ACC112 (cell line): ENCODE data around the gene CD86.
A peak's percentile ranks its signal among the peaks of the same experiment; 100 is the strongest.
"Not testable (repeated sequence)": the region's sequence is repeated elsewhere in the genome, so short reads cannot be mapped to it uniquely, and the experiment has no call there.

Experiments used
- H2AFZ ChIP-seq: fragments of 200-600 bp; sonication (generic); one replicate; pipeline ENCODE4 v1.6.0; 2017; ENCODE audit warnings: antibody characterized with exemption, low read length; ENCODE audit not compliant: unreplicated experiment
- H3K27ac ChIP-seq: fragments of 200-600 bp; sonication (generic); 2 replicates; pipeline ENCODE4 v1.5.1; 2014; ENCODE audit warnings: low read depth, mild to moderate bottlenecking, antibody characterized with exemption, low read length, moderate library complexity
- H3K27me3 ChIP-seq: fragments of 200-600 bp; sonication (generic); 2 replicates; pipeline ENCODE4 v1.6.1; 2014; ENCODE audit warnings: mild to moderate bottlenecking, antibody characterized with exemption, low read length, moderate library complexity, mixed read lengths; ENCODE audit not compliant: insufficient read depth
- H3K36me3 ChIP-seq: fragments of 200-600 bp; sonication (generic); 2 replicates; pipeline ENCODE4 v1.6.1; 2016; ENCODE audit warnings: mild to moderate bottlenecking, antibody characterized with exemption, low read length, moderate library complexity, mixed read lengths; ENCODE audit not compliant: insufficient read depth
- H3K4me1 ChIP-seq: fragments of 200-600 bp; sonication (generic); one replicate; pipeline ENCODE4 v1.6.1; 2016; ENCODE audit warnings: low read length, mixed read lengths; ENCODE audit not compliant: insufficient read depth, unreplicated experiment, control insufficient read depth
- H3K4me3 ChIP-seq: fragments of 200-600 bp; sonication (generic); 2 replicates; pipeline ENCODE4 v1.5.1; 2014; ENCODE audit warnings: mild to moderate bottlenecking, low read depth, low read length
- H3K79me2 ChIP-seq: fragments of 200-600 bp; sonication (generic); one replicate; pipeline ENCODE4 v1.6.0; 2016; ENCODE audit warnings: low read length; ENCODE audit not compliant: control insufficient read depth, unreplicated experiment, insufficient read depth

Gene CD86

DNA sequence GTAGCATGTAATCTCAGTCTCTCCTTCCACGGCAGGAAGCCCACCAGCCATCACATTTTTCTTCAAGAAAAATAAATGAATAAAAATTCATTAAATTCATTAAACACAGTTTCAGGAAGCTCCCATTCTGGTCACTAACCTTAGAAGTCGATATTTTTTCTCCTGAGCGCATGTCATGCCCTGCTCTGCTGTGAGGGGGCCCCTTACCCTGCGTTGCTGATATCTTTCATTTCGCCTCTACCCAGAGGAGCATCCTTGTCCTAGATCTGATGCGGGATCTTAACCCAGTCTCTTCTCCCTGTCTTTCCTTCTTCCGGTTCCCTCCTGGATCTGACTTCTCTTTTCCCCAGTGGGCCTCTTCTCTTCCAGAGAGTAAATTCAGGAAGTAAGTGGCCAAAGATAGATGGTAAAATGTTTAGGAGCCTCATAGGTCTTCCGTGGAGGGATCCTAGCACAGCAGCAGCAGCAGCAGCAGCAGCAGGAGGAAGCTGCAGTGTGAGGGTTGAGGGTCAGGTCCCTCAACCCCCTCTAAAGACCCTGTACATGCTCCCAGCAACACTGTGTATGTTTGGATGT lies 31.7 kb upstream of the CD86 start:
- Histone ChIP-seq H3K27ac (no peak overlapping the region), H3K79me2 (no peaks in the 10 kb centered on the region), H2AFZ (no peak overlapping the region), H3K27me3 (peaks cover 39% of the 10 kb centered on the region), H3K36me3 (no peaks in the 10 kb centered on the region), H3K4me3 (no peak overlapping the region), H3K4me1 (no peaks in the 10 kb centered on the region)

DNA sequence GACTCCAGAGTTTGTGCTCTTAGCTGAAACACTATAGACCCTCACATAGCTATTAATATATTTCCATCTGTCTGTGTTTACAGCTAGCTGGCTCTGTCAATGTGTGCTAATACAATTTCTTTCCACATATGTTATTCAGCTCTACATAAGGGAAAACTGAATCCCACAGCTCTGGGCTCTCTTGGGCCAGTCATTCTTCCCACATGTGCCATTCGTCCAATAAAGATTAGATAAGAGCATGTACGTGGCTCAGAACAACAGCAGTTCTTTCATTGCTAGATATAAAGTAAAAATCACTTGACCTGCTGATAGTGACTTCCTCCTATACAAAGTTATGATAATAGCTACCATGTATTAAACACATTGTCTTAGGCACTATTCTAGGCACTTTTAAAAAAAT lies 30.4 kb upstream of the CD86 start:
- Histone ChIP-seq H2AFZ (no peak overlapping the region), H3K4me1 (no peaks in the 10 kb centered on the region), H3K79me2 (no peaks in the 10 kb centered on the region), H3K4me3 (no peak overlapping the region), H3K27ac (no peak overlapping the region), H3K27me3 (peaks cover 38% of the 10 kb centered on the region), H3K36me3 (no peaks in the 10 kb centered on the region)

- Histone ChIP-seq H3K27me3 (peaks cover 33% of the 10 kb centered on the region), H3K4me3 (no peak overlapping the region), H3K79me2 (no peaks in the 10 kb centered on the region), H3K36me3 (no peaks in the 10 kb centered on the region), H3K4me1 (no peaks in the 10 kb centered on the region), H3K27ac (no peak overlapping the region), H2AFZ (no peak overlapping the region)
Observed at GRCh38 chr3:122025296-122025695, 29.9 kb upstream of the CD86 start.

DNA sequence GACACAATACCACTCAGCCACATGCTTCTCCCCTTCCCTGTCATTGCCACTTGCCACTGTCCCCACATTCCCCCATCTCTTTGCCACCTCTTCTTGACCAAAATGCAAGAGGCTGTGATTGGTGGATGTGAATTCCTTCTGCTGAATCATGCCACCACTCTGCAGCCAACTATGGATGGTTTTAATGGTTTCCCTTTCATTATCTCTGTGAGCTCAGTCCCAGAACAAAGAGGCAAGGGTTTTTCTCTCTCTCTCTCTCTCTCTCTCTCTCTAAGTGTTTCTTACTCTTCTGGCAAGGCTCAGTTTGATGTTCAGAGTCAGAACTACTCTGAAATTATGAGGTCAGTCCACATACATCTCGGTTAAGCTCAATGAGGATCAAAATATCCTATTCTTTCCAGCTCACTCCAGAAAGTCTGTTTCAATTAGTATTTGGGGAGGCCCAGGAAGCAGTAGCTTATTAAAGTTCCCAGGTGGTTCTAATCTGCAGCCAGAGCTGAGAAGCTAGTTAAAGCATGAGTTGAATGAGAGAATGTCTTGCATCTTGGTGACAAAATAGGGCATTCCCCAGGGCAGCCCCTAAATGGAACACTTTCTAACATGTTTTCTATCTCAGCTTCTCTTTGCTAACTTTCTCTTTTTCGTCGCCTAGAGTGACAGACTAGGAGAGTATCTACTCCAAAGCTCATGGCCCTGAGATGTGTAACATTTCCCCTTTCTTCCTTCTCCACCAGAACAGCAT lies 24.6 kb upstream of the CD86 start:
- no peak overlapping the region for H2AFZ ChIP-seq
- H3K36me3 ChIP-seq: no peaks in the 10 kb centered on the region
- H3K4me1 ChIP-seq: no peaks in the 10 kb centered on the region
- no peak overlapping the region for H3K27ac ChIP-seq
- no peaks in the 10 kb centered on the region for H3K79me2 ChIP-seq
- H3K4me3 ChIP-seq: 0 out of 2 replicates have a peak overlapping the region, but pooled peaks have one; percentile 8
- H3K27me3 ChIP-seq: 0 out of 2 replicates have a peak, but pooled peaks cover 3% of the 10 kb centered on the region

- H3K27me3 ChIP-seq: 0 out of 2 replicates have a peak, but pooled peaks cover 3% of the 10 kb centered on the region
- H3K79me2 ChIP-seq: no peaks in the 10 kb centered on the region
- H2AFZ ChIP-seq: no peak overlapping the region
- no peaks in the 10 kb centered on the region for H3K4me1 ChIP-seq
- H3K4me3 ChIP-seq: no peak overlapping the region
- H3K36me3 ChIP-seq: no peaks in the 10 kb centered on the region
- no peak overlapping the region for H3K27ac ChIP-seq
Observed at GRCh38 chr3:122031123-122031468, 24.1 kb upstream of the CD86 start.

GRCh38 chr3:122032531-122032930 lies 22.6 kb upstream of the CD86 start:
- H3K4me3 ChIP-seq: no peak overlapping the region
- 0 out of 2 replicates have a peak, but pooled peaks cover 3% of the 10 kb centered on the region for H3K27me3 ChIP-seq
- H3K27ac ChIP-seq: no peak overlapping the region
- no peak overlapping the region for H2AFZ ChIP-seq
- no peaks in the 10 kb centered on the region for H3K4me1 ChIP-seq
- H3K36me3 ChIP-seq: no peaks in the 10 kb centered on the region
- no peaks in the 10 kb centered on the region for H3K79me2 ChIP-seq

DNA sequence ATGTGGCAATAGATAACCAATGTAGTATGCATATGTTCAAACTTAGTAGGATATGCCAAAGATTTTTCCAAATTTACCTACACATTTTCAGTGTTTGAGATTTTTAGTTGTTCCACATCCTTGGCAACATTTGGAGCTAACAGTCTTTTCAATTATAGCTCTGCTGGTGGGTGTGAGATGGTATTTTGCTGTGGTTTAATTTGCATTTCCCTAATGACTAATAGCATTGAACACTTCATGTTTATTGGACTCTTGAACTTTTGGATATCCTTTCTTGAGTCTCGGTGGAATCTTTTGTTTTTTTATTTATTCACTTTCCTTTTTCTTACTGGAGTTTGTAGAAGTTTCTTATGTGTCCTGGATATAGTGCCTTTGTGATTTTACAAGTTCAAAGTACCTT lies 22.1 kb upstream of the CD86 start:
- no peak overlapping the region for H3K27ac ChIP-seq
- H2AFZ ChIP-seq: no peak overlapping the region
- H3K36me3 ChIP-seq: no peaks in the 10 kb centered on the region
- H3K4me1 ChIP-seq: no peaks in the 10 kb centered on the region
- H3K27me3 ChIP-seq: 0 out of 2 replicates have a peak, but pooled peaks cover 3% of the 10 kb centered on the region
- no peak overlapping the region for H3K4me3 ChIP-seq
- H3K79me2 ChIP-seq: no peaks in the 10 kb centered on the region

DNA sequence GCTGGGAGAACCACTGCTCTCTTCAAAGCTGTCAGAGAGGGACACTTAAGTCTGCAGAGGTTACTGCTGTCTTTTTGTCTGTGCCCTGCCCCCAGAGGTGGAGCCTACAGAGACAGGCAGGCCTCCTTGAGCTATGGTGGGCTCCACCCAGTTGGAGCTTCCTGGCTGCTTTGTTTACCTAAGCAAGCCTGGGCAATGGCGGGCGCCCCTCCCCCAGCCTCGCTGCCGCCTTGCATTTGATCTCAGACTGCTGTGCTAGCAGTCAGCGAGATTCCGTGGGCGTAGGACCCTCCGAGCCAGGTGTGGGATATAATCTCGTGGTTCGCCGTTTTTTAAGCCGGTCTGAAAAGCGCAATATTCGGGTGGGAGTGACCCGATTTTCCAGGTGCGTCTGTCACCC lies 7.9 kb upstream of the CD86 start:
- H3K36me3 ChIP-seq, H2AFZ ChIP-seq, H3K4me1 ChIP-seq, H3K27ac ChIP-seq, H3K27me3 ChIP-seq, H3K4me3 ChIP-seq, H3K79me2 ChIP-seq: not testable (repeated sequence)

- H2AFZ ChIP-seq: not testable (repeated sequence)
Observed at GRCh38 chr3:122047773-122048172, 7.4 kb upstream of the CD86 start.

DNA sequence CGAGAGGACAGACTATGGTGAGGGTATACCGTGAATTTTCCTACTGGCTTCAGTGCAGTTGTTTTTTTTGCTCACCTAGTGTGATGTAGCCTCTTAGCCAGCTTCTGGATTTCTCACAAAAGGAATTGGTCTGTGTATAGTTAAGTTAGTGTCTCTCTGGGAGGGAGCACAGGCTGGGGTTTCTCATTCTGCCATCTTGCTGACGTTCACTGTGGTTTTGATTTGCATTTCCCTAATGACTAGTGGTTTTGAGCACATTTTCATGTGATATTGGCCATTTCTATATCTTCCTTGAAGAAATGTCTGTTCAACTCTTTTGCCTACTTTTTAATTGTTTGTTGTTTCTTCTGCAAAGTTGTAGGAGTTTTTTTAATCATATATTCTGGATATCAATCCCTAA lies 2.2 kb upstream of the CD86 start:
- 0 out of 2 replicates have a peak, but pooled peaks cover 4% of the 10 kb centered on the region for H3K27me3 ChIP-seq
- H3K79me2 ChIP-seq: no peaks in the 10 kb centered on the region
- H3K4me3 ChIP-seq: no peak overlapping the region
- no peak overlapping the region for H3K27ac ChIP-seq
- H3K36me3 ChIP-seq: no peaks in the 10 kb centered on the region
- H3K4me1 ChIP-seq: no peaks in the 10 kb centered on the region
- H2AFZ ChIP-seq: no peak overlapping the region

More at GRCh38 chr3:122047773-122048172, 7.4 kb upstream of the CD86 start:
- H3K4me3 ChIP-seq, H3K79me2 ChIP-seq, H3K4me1 ChIP-seq, H3K36me3 ChIP-seq, H3K27ac ChIP-seq, H3K27me3 ChIP-seq: not testable (repeated sequence)

DNA sequence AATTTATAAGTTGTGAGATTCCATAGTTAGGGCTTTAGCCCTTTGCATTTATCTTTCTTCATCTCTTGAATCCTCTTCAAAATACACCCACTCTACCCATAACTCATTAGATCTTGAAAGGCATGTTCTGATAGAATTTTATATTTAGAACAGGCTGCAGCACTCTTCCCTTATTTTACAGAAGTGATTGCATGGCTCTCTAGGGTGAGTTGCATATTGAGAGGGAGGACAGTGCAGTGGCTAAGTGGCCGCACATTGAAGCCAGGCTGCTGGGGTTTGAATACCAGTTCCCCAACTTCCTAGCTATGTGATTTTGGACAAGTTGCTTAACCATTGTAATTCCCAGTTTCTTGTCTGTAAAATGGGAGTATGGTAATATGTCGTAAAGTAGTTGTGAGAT lies 2.5 kb downstream of the CD86 start:
- no peaks in the 10 kb centered on the region for H3K79me2 ChIP-seq
- no peaks in the 10 kb centered on the region for H3K36me3 ChIP-seq
- H3K27ac ChIP-seq: no peak overlapping the region
- no peak overlapping the region for H2AFZ ChIP-seq
- H3K4me3 ChIP-seq: no peak overlapping the region
- H3K4me1 ChIP-seq: no peaks in the 10 kb centered on the region
- H3K27me3 ChIP-seq: 0 out of 2 replicates have a peak, but pooled peaks cover 4% of the 10 kb centered on the region
